Measurements from ENCODE around the gene DYSF. TPM values are rescaled to one million over a fixed set of nuclear protein-coding genes. Genes with fewer than 3 reads are reported as not detected.

DYSF gene
- total and polyA plus RNA-seq, 7 donors, result 38.3 to 208 (median 109) TPM

GRCh38 chr2:71674158-71674851 lies 220.9 kb downstream of the DYSF start:
- DNase-seq (no peak), ATAC-seq (no peak)
- Histone ChIP-seq H3K4me1 (peaks cover 7% of the 10 kb centered on the region), H3K9me3 (no peaks in the 10 kb centered on the region), H3K27ac (no peak overlapping the region), H3K27me3 (ENCODE audit: insufficient read depth in 3 of 3, low read length in 2 of 3) (no peaks in the 10 kb centered on the region), H3K36me3 (ENCODE audit: insufficient read depth in 1 of 2, low read depth in 1 of 2) (peaks cover 0 to 84% of the 10 kb centered on the region in 2 donors), H3K4me3 (no peak overlapping the region)
- intact Hi-C loops (cut with DNase I), result no loop called here
- WGBS, 3 donors, result 89 to 92% (median 90%) methylated on average over 7 of the region's 7 CpGs
- no peak for TF ChIP-seq CTCF (IDR thresholded peaks at IDR 0.05)

- Histone ChIP-seq H3K4me1 (no peaks in the 10 kb centered on the region), H3K4me3 (no peak overlapping the region), H3K27ac (no peak overlapping the region), H3K27me3 (ENCODE audit: insufficient read depth in 3 of 3, low read length in 2 of 3) (no peaks in the 10 kb centered on the region), H3K9me3 (no peaks in the 10 kb centered on the region), H3K36me3 (ENCODE audit: insufficient read depth in 1 of 2, low read depth in 1 of 2) (peaks cover 0 to 83% of the 10 kb centered on the region in 2 donors)
- DNase-seq (peak in 1 of 2 donors; percentile 36), ATAC-seq (no peak)
- intact Hi-C loops (cut with DNase I), result no loop called here
- no peak for TF ChIP-seq CTCF (IDR thresholded peaks at IDR 0.05)
- WGBS, 3 donors, result 85 to 90% (median 87%) methylated on average over 9 of the region's 9 CpGs
These were observed 221.9 kb downstream of the DYSF start for GRCh38 chr2:71675296-71675695.

GRCh38 chr2:71678874-71679273 lies 225.5 kb downstream of the DYSF start:
- Histone ChIP-seq H3K4me3 (no peak overlapping the region), H3K36me3 (ENCODE audit: insufficient read depth in 1 of 2, low read depth in 1 of 2) (peaks cover 0 to 95% of the 10 kb centered on the region in 2 donors), H3K9me3 (no peaks in the 10 kb centered on the region), H3K27me3 (ENCODE audit: insufficient read depth in 3 of 3, low read length in 2 of 3) (no peaks in the 10 kb centered on the region), H3K4me1 (peaks cover 9% of the 10 kb centered on the region), H3K27ac (no peak overlapping the region)
- intact Hi-C loops (cut with DNase I), result no loop called here
- WGBS, 3 donors, result 93 to 96% (median 94%) methylated on average over 6 of the region's 6 CpGs
- no peak for TF ChIP-seq CTCF (IDR thresholded peaks at IDR 0.05)
- ATAC-seq (no peak), DNase-seq (peak in 1 of 2 donors; percentile 6)

GRCh38 chr2:71679491-71679890 lies 226.1 kb downstream of the DYSF start:
- peak in 1 of 2 donors; percentile 2 for DNase-seq
- peaks cover 0 to 92% of the 10 kb centered on the region in 2 donors for H3K36me3 ChIP-seq (ENCODE audit: insufficient read depth in 1 of 2, low read depth in 1 of 2)
- intact Hi-C loops (cut with DNase I), result no loop called here

More at GRCh38 chr2:71679491-71679890, 226.1 kb downstream of the DYSF start:
- H3K4me3 ChIP-seq, result no peak overlapping the region
- no peak for TF ChIP-seq CTCF (IDR thresholded peaks at IDR 0.05)
- WGBS, 3 donors, result 30 to 53% (median 37%) methylated on average over 4 of the region's 4 CpGs
- no peaks in the 10 kb centered on the region for H3K27me3 ChIP-seq (ENCODE audit: insufficient read depth in 3 of 3, low read length in 2 of 3)
- no peak overlapping the region for H3K27ac ChIP-seq
- no peak for ATAC-seq
- H3K9me3 ChIP-seq, result no peaks in the 10 kb centered on the region
- peaks cover 16% of the 10 kb centered on the region for H3K4me1 ChIP-seq

Measured in psoas muscle (tissue), 8 donors.